Left ventricle myocardium inferior (tissue), 1 donor: ENCODE results near the gene ENHO. TPM values are rescaled to one million over a fixed set of nuclear protein-coding genes. Genes with fewer than 3 reads are reported as not detected.

ENCODE experiments used
- DNase-seq: peaks from one replicate; pipeline ENCODE4 v3.0.0-alpha.2; 2020
- H3K27ac ChIP-seq: fragments of 200-600 bp; replicated peaks from 2 replicates; pipeline ENCODE4 v1.8.0; 2021
- H3K27me3 ChIP-seq: fragments of 200-600 bp; 2 replicates; pipeline ENCODE4 v1.8.0; 2021; ENCODE audit warnings: low read depth
- H3K36me3 ChIP-seq: fragments of 200-600 bp; 2 replicates; pipeline ENCODE4 v1.8.0; 2021
- H3K4me1 ChIP-seq: fragments of 200-600 bp; 2 replicates; pipeline ENCODE4 v1.8.0; 2021
- H3K4me3 ChIP-seq: fragments of 200-600 bp; 2 replicates; pipeline ENCODE4 v1.8.0; 2021; ENCODE audit warnings: mild to moderate bottlenecking, moderate library complexity
- H3K9me3 ChIP-seq: fragments of 200-600 bp; replicated peaks from 2 replicates; pipeline ENCODE4 v1.8.0; 2021
- CTCF ChIP-seq: fragments of 200-600 bp; IDR thresholded peaks from 2 replicates; pipeline ENCODE4 v1.8.0; 2021; ENCODE audit warnings: antibody characterized with exemption, mild to moderate bottlenecking, borderline replicate concordance
- intact Hi-C: fragments of 100-400 bp; cut with micrococcal nuclease; formaldehyde crosslinking; loops from one replicate; pipeline ENCODE4 v1.11.0; 2022
- long read RNA-seq: library from polyadenylated mRNA; unstranded; transcript quantifications from one replicate; pipeline ENCODE4 v2.0.0, GENCODE V29; 2021
- total RNA-seq: library from RNA; stranded (reverse); fragmentation: NEBNext Ultra II Directional; extraction: Animal tissue kit (Norgen Biotek cat#: 25700); gene quantifications from one replicate; pipeline ENCODE4 v1.2.1, GENCODE V29; 2021
- donor health status: DM: no; HTN: yes; CAD: no; lungs with severe emphysema.

ENHO gene
- not detected for total RNA-seq
- long read RNA-seq, partial matches to known transcripts, result 0 of 1 reads
- long read RNA-seq, other reads (novel, unspliced or antisense), result 0 of 1 reads

DNA sequence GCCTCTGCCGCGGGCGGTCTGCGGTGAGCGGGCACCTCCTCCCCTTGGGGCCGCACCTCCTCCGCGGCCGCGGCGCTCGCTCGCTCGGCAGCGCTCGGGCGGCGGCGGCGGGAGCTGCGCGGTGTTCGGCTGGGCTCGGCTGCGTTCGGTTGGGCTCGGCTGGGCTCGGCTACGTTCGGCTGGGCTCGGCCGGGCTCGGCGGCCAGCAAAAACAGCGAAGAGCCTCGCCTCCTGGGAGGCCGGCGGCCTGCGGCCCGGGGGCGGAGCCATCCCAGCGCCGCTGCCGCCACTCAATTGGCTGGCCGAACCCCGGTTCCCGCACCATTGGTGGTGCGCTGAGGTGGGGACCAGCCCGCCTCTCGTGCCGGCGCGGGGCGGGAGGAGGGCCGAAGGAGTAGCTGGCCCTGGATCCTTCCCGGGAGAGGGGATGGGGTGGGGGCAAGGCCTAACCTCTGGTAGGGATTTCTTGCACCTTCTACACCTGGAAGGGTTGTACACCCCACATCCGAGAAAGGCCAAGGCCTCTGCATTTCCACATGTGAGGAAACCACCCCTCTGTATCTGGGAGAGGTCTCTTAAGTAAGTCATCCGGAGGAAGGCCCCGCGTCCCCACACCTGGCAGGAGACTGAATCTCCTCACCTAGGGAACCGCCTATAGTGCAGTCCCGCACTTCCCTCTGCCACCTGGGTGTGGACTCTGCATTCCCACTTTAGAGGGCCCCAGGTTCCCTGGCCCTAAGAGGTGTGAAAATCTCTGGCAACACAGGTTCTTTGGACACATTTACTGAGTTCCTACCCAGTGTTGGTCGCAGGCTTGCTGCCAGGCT, at the start of gene ENHO:
Gene ENHO, minus strand, starts transcription at position 20 of the 827 bp plus-strand sequence. CDS start 1,295 bp downstream, outside the sequence.
- intact Hi-C loops, result no loop called here
- no peak within 1 kb of the TSS for H3K27ac ChIP-seq
- no peak for TF ChIP-seq CTCF
- no peaks in the 10 kb centered on the region for H3K9me3 ChIP-seq
- H3K4me3 ChIP-seq, result peak within 1 kb of the TSS; percentile 69
- peaks cover 11% of the 10 kb centered on the region for H3K4me1 ChIP-seq
- peak; percentile 85 for DNase-seq
- no peaks in the 10 kb centered on the region for H3K27me3 ChIP-seq
- no peaks in the 10 kb centered on the region for H3K36me3 ChIP-seq

- TF ChIP-seq CTCF, result no peak
- intact Hi-C loops, result no loop called here
- no peak for DNase-seq
- H3K4me1 ChIP-seq, result peaks cover 3% of the 10 kb centered on the region
- no peaks in the 10 kb centered on the region for H3K9me3 ChIP-seq
- H3K27ac ChIP-seq, result no peak overlapping the region
- H3K36me3 ChIP-seq, result no peaks in the 10 kb centered on the region
- no peak overlapping the region for H3K4me3 ChIP-seq
- H3K27me3 ChIP-seq, result peaks cover 42% of the 10 kb centered on the region
These were observed 49.3 kb upstream of the ENHO start for GRCh38 chr9:34572092-34572491.

- Histone ChIP-seq H3K9me3 (no peaks in the 10 kb centered on the region), H3K27me3 (peaks cover 42% of the 10 kb centered on the region), H3K27ac (no peak overlapping the region), H3K36me3 (no peaks in the 10 kb centered on the region), H3K4me3 (no peak overlapping the region), H3K4me1 (peaks cover 3% of the 10 kb centered on the region)
- DNase-seq, result no peak
- no peak for TF ChIP-seq CTCF
- intact Hi-C loops, result no loop called here
These were observed 48.7 kb upstream of the ENHO start for GRCh38 chr9:34571481-34571810.

- no peaks in the 10 kb centered on the region for H3K9me3 ChIP-seq
- H3K4me3 ChIP-seq, result no peak overlapping the region
- no peak for DNase-seq
- H3K4me1 ChIP-seq, result peaks cover 3% of the 10 kb centered on the region
- intact Hi-C loops, result no loop called here
- no peak overlapping the region for H3K27ac ChIP-seq
- no peaks in the 10 kb centered on the region for H3K36me3 ChIP-seq
- TF ChIP-seq CTCF, result no peak
- H3K27me3 ChIP-seq, result peaks cover 42% of the 10 kb centered on the region
These were observed 48.2 kb upstream of the ENHO start for GRCh38 chr9:34570809-34571480.

GRCh38 chr9:34570376-34570775, 47.6 kb upstream of the ENHO start:
- no peak for TF ChIP-seq CTCF
- Histone ChIP-seq H3K4me3 (no peak overlapping the region), H3K36me3 (no peaks in the 10 kb centered on the region), H3K9me3 (no peaks in the 10 kb centered on the region), H3K27ac (no peak overlapping the region), H3K4me1 (peaks cover 3% of the 10 kb centered on the region), H3K27me3 (peaks cover 42% of the 10 kb centered on the region)
- no peak for DNase-seq
- intact Hi-C loops, result no loop called here
